GM18507 (cell line): ENCODE results near the gene CHST13.

Source experiments
- DNase-seq: peaks from one replicate; pipeline ENCODE4 v3.0.0; 2011; ENCODE audit warnings: low read depth; ENCODE audit not compliant: insufficient read length; ENCODE audit errors: extremely low spot score
- FAIRE-seq: peaks from 2 replicates; lab custom pipeline; 2011; peaks lifted over from hg19 to GRCh38; lab: Jason Lieb, UNC

The CHST13 gene, protein sequence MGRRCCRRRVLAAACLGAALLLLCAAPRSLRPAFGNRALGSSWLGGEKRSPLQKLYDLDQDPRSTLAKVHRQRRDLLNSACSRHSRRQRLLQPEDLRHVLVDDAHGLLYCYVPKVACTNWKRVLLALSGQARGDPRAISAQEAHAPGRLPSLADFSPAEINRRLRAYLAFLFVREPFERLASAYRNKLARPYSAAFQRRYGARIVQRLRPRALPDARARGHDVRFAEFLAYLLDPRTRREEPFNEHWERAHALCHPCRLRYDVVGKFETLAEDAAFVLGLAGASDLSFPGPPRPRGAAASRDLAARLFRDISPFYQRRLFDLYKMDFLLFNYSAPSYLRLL

DNA sequence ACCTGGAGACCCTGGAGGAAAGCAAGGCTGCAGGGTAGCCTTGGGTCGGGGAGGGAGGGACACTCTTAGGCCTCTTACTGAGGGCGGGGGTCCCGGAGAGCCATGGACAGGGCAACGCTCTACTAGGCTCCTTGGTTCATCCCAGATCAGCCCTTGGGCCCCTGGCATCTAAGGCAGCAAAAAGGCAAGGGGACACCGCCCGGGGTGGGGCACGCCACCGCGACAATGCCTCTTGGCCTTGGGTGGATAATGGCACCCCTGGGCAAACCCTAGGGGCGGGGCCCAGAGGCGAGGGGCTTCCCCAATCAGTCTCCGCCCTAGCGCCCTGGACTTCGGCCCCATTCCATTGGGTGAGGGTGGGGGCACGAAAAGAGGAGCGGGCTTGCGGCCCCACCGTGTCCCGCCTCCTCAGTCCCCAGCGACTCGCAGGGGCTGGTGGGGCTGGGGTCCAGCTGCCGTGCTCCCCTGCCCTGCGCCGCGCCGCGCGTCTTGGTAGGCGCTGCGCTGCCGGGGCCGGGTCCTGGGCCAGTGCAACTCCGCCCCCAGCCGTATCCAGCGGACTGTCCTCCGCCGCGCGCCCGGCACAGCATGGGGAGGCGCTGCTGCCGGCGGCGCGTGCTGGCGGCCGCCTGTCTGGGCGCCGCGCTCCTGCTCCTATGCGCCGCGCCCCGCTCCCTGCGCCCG lies at the start of gene CHST13:
TSS of gene CHST13 (plus strand) at position 411 of the 684 bp plus-strand sequence. CDS start at position 589, 178 bp downstream.
- DNase-seq: no peak
- no peak for FAIRE-seq

DNA sequence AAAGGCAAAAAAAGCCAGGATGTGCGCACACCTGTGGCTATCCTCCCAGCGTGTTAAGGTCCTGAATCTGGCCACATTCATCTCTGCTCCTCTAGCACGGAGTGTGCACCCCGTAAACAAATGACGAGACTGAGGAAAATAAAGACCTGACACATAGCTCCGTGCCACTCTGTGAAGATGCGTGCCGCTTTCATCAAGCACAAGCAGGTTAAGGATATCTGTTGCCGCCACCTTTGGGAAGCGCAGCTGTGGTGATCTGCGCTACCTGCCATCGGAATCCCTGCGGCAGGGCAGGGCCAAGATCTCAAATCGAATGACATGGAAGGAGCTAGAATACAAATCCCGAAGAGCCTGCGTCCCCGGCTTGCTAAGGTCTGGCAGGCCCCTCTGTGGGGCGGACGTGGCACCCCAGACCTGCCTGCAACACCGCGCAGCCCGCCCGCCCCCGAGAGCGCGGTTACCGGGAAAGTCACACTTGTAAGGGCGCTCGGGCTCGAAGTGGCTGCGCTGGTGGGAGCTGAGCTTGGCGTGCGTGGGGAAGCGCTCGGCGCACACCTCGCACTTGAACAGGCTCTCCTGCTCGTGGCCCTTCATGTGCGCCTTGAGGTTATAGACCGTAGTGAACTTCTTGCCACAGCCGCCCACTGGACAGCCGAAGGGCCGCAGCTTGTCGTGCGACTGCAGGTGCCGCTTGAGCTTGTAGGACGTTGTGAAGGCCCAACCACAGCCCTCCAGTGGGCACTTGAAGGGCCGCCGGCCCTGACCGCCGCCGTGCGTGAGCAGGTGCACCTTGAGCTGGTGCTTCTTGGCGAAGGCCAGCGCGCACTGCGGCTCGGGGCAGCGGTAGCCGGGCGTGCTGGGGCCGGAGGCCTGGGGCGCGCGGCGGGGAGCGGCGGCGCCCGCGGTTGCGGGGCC lies 49.2 kb upstream of the CHST13 start:
- FAIRE-seq: no peak
- peak; percentile 25 for DNase-seq

DNA sequence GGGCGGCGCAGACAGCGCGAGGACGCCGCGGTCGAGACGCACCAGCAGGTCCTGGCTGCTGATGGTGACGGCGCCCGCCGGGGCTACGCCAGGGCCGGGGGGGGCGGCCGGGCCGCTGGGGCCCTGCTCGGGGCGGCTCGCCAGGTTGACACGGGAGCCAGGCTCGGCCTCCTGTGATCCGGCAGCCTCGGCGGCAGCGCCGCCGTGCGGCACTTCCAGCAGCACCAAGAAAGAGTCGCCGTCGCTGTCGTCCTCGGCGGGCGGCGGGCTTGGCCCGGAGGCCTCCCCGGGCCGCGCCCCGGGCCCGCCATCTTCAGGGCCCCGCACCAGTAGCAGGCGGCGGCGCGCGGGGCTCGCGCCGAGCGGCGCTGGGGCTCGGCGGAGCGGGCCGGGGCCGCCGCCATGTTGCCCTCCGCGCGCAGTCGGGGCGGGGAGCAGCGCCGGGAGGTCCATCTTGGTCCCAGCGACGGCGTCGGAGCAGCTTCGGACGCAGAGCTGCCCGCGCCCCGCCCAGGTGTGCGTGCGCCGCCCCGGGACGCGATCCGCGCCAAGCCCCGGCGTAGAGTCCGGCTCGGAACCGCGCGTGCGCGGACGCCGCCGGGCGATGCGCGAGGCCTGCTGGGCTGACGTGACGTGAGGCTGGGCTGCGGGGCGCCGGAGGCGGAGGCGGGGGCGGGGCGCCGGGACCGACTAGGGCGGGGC lies 48.4 kb upstream of the CHST13 start, which contains the start of gene ZXDC:
TSS of gene ZXDC (minus strand) at position 479 of the 702 bp plus-strand sequence. CDS start at position 453, 26 bp downstream.
- peak; percentile 94 for FAIRE-seq
- peak; percentile 100 for DNase-seq

DNA sequence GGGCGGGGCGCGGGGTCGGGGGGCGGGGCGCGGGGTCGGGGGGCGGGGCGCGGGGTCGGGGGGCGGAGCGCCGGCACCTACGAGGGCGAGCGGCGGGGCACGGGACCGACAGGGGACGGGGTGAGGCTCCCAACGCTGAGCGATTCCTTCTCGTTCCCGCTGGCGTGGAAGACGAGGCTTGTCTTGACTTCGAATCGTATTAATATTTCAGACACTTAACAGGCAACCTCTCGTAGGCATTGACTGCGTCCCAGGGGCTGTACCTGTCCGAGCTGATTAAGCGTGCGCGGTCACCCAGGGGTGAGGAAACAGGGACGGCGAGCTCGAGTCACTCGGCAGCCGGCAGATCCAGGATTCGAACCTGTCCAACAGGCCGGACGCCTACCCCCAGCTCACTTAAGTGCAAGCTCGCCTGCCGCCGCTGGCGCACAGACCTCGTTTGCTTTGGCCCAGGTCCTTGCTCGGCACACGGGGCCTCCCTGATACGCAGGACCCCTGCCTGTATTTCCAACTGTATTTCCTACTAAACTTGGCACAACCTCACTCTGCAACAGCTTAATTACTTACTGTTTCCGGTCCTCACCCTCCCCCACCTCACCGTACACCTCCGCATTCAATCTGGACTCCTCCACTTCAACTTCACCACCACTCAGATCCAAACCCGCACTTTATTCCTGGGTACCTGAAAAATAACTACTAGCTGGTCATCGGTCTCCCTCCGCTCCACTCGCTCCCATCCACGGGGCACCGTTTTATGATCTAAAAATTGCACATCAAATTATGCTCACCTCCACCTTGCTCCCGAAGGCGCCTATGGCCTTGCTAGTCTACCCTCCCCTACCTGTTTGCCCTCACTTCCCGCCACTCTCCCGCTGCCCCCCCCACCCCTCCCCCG lies 47.5 kb upstream of the CHST13 start:
- no peak for DNase-seq

DNA sequence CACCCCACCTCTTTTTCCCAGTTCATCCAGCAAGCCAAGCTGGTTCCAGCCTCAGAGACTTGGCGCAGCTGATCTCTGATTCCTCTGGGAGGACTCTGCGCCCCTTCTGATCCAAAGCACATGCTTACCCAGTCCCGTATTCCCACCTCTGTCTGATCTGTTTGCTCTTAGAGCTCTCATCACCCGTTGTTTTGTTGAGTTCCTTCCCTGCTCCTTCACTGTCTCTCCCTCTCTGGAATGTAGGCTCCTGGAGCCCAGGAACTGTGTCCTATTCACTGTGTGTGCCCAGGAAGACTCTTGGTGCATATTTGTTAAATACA lies 46.9 kb upstream of the CHST13 start:
- FAIRE-seq (no peak), DNase-seq (no peak)

More for the DNA sequence above, 47.5 kb upstream of the CHST13 start:
- no peak for FAIRE-seq

DNA sequence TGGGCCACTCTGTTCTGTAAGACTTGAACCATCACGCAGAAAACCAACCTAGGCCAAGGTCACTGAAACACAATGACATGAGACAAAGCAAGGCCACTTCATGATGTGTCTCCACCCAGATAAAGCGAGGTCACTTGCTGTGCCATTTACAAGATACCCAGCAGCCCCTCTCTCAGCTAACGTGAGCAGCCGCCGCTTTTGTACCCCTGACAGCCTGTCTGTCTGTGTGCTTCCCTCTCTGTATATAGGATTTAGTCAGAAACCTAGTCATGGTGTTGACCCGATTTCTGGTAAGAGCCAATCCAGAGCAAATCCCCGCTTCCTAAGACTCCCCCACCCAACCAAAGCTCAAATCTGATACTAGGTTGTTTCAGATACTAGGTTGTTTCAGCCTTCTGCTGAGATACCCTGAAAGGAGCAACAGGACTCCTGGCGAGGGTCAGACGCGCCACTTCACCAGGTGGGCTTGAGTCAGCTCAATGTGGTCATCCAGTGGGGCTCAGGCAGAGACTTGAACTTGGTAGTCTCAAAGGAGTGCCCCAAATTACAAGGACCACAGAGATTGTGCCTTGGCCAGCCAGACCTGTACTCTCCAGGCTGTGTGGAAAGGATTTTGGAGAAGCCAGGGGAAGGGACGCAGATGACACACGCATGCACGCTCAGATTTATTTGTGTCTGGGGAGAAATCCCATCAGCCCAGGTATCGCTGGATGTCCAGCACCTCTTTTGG lies 45.2 kb upstream of the CHST13 start:
- FAIRE-seq (no peak), DNase-seq (no peak)

DNA sequence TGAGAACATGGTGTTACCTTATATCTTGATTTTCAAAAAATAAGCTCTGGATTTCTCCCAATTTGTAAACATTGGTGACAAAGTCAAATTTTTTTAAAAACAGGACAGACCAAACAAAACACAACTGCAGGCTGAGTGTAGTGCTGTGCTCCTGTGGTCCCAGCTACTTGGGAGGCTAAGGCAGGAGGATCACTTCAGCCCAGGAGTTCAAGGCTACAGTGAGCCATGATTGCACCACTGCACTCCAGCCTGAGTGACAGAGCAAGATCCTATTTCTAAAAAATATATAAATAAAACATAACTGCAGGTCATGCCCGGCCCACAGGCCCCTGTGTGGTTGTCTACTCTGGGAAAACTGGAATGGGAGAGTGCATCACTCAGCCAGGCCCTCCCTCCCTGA lies 44.3 kb upstream of the CHST13 start:
- no peak for FAIRE-seq
- no peak for DNase-seq

DNA sequence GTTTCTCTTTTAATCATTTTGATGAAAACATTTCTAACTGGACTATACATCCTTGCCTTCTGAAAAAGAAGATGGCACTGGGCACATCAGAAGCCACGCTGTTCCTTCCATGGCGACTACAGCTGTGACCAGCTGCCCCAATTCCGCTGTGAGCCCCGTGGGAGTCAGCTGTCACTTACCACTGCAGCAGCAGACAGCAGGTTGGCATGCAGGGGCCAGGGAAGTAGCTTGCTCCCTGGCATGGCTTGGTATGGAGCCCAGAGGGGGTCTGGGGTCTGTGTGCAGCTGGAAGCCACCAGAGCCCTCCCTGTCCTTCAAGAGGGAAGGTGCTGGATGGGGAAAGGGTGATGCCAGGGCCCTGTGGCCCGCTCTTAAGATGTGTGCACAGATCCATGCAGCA lies 43.7 kb upstream of the CHST13 start:
- DNase-seq: no peak
- no peak for FAIRE-seq

DNA sequence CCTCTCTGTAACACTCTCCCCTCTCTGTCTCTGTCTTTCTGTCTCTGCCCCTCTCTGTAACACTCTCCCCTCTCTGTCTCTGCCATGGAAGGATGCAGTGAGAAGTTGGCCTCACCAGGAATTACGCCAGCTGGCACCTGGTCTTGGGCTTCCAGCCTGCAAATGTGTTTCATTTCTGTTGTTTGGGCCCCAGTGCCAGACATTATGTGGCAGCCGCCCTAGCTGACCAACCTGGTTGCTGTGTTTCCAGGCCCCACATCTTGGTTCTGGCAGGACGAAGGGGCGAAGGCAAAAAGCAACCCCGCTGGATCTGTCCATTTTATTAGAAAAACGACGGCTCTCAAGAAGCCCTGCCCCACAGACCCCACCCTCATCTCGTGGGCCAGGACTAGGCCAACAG lies 43.1 kb upstream of the CHST13 start:
- no peak for FAIRE-seq

DNA sequence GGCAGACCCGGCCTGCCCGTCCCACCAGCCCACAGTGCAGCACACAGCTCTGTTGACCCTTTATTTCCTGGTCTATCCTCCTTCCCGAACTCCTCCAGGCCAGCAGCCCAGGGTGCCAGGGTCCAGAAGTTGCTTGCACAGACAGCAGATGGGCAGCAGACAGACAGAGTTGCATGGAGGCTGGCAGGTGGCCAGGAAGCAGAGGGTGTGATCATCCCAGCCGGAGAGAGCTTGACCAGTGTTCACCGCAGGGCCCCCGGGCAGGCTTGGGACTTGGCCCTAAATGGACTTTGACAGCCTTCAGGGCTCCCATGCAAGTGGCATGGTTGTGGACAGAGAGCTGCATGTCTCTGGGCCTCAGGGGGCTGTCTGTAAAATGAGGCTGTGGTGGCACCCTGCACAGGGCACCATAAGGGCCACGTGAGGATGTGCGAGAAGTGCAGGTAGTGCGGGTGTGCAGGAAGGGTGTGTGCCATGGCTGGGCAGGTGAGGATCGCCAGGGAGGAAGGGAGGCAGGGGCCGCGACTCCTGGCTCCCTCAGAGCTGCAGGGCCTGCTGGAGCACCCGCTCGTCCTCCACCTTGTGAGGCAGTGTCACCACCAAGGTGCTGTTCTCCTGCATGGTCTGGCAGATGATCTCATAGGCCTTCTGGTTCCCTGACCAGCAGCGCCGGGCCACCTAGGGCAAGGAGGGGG lies 42.0 kb upstream of the CHST13 start:
- no peak for DNase-seq

More for the DNA sequence above, 43.1 kb upstream of the CHST13 start:
- no peak for DNase-seq

DNA sequence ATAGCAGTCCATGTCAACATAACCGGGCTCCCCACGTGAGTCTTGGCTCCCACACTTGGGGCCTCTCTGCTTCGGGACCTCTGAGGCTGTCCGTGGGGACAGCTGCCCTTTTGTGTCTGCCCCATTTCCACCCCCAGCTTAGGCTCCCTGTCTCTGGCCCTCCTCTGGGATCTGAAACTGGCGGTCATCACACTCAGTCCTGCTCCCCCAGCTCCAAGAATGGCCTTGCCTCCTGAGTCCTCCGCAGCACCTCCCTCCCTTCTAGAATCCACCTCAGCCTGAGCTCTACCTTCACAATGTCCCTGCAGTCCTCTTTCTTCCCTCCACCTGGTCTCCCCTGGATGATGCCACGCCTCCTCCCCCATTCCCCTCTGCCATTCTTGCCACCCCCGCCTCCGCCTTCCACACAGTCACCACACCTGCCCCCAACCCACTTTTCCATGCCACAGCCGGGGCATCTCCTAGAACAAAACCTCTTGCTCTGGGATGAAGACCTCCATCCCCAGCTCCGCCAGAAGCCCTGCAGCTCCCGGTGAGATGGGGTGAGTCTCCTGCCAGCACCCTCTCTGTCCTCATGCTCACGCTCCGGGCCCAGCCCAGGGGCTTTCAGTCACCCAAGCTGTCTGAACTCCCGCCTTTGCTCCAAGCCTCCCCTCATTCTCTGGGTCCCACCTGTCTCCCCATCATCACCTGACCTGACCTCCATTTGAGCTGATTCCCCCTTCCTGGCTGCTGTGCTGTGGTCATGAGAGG lies 41.3 kb upstream of the CHST13 start:
- no peak for FAIRE-seq
- no peak for DNase-seq

More for the DNA sequence above, 42.0 kb upstream of the CHST13 start:
- FAIRE-seq: no peak

DNA sequence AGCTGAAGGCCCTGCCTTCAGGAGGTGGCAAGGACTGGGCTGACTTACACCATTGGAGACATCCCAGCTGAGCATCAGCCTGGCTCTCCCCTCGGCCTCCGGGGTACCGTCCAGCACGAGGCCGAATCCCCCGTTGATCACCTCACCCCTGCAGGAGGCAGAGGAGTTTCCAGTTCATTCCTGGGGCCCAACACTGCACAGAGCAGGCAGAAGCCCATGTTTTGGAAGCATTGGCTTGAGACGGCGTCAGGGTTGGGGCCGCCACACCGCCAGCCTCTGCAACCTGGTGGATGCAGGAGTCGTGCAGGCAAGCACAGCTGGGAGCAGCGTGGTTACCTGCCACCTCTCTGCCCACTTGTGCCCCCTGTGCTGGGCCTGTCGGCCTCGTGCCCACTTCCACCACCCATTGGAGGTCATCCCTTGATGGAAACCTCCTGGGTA lies 40.6 kb upstream of the CHST13 start:
- FAIRE-seq (no peak), DNase-seq (no peak)

DNA sequence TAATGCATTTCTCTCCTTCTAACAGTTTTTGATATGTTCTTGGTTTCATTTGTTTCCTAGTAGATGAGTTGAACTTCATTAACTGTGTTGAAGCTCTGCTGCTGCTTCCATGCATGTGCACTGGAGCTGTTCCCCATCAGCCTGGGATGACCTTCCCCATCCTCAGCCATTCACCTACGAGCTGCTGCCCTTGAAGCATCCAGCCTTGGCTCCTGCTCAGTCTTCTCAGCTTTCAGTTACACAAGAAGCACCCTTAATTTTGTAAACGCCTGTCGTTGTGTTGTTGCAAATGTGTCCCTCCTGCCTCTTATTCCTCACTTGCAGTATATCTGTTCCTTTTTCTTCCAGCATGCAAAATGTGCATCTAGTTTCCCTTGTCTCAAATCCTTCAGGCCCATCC lies 39.8 kb upstream of the CHST13 start:
- FAIRE-seq: no peak
- no peak for DNase-seq

DNA sequence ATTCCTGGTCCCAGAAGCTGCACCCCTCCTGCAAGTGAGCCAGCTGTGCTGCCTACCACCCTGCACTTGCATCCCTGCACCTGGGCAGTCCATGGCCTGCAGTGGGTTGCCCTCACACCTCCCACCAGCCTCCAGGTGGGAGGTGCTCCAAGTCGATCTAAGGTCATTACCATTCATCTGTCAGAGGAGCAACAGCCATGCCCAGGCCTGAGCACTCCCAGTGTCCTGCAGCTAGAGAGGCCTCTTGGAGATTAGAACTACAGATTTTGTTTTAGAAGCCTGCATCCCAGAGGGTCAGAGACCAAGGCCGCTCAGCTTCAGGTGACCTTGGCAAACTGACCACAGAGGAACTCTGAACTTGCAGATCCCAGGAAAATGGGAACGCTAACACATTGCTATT lies 39.3 kb upstream of the CHST13 start:
- FAIRE-seq: no peak

DNA sequence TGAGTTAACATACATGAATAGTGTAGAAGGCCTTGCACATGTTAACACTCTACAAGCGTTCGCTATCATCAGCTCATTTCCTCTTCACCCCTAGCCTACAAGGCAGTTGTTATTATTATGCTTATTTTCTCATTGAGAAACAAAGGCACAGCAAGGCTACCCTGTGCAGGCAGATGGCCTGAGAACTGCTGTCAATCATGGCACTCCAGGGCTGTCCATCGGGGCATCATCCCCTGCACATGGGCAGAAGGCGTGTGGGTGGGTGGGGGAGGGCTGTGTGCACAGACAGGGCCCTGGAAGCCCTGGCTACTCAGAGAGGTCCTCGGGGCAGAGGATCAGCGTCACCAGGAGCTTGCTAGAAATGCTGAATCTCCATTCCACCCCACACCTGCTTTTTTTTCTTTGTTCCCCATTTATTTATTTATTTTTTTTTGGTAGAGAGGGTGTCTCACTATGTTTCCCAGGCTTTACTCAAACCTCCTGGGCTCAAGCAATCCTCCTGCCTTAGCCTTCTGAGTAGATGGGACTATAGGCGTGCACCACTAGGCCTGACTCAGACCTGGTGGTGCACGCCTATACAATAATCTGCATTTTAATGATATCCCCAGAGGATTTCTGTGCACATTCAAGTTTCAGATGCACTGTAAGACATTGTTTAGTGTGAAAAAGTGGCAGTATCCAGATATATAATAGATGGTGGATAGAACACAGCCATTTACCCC lies 38.6 kb upstream of the CHST13 start:
- FAIRE-seq: no peak
- DNase-seq: no peak

More for the DNA sequence above, 39.3 kb upstream of the CHST13 start:
- DNase-seq: no peak

DNA sequence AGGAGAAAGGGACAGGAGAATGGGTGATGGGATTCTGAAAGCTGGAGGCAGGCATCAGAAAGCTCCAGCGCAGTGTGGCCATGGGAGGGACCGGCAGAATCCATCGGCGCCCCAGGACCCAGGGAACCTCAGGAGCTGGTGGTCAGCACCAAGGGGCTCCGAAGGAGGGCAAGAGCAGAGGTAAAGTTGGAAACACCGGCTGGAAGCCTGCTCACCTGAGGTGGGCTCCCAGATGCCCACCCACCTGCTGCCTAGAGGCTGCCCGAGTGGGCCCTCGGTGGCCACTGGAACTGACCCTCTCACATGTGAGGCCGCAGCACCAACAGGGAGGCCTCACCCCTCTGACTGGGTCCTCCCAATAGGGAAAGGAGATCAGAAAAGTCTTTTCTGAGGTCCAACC lies 38.0 kb upstream of the CHST13 start:
- DNase-seq (no peak), FAIRE-seq (no peak)
